Fibroblast of the aortic adventitia (primary cell): ENCODE results near the gene CYP4A22. TPM values are rescaled to one million over a fixed set of nuclear protein-coding genes. Genes with fewer than 3 reads are reported as not detected.
A peak's percentile ranks its signal among the peaks of the same experiment; 100 is the strongest.
"Not testable (repeated sequence)": the region's sequence is repeated elsewhere in the genome, so short reads cannot be mapped to it uniquely, and the experiment has no call there.

Experiments used
- DNase-seq: peaks from one replicate; pipeline ENCODE4 v3.0.0-alpha.2; 2010; ENCODE audit warnings: low read depth
- H3K4me3 ChIP-seq: 2 replicates; pipeline ENCODE4 v1.5.1; 2011; ENCODE audit warnings: low read depth, mild to moderate bottlenecking, control low read depth, low read length, moderate library complexity
- total RNA-seq: library from RNA; depleted of rRNA; stranded (reverse); fragments of >200 nt; gene quantifications from 2 replicates; pipeline ENCODE4 v1.2.3, GENCODE V29; 2012; ENCODE audit warnings: low replicate concordance
- TF ChIP-seq, protein P1 (sequence below): IDR thresholded peaks from 2 replicates; pipeline ENCODE4 v1.5.1; 2011; ENCODE audit warnings: mild to moderate bottlenecking, low read length, control low read depth, inconsistent platforms; ENCODE audit not compliant: insufficient read depth

Gene CYP4A22
- total RNA-seq, 1 donor = not detected

DNA sequence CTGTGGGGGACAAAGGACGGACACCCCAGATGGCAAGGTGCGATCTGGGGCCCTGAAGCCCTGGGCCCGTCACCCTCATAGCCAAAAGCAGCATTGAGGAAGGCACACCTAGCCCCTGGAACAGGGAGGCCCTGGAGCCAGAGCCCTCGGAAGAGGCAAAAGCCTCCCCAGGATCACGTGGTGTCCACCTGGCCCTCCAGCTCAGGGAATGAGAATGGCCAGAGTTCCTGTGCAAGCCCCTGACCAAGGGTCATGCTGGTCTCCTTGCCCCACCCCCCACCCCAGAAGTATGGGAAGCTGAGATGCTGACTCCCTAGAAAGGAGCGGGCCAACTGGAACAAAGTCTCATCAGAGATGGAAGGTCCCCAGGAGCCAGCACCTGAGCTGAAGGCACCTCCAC lies 53.6 kb downstream of the CYP4A22 start:
- no peak overlapping the region for H3K4me3 ChIP-seq
- TF ChIP-seq, protein P1, sequence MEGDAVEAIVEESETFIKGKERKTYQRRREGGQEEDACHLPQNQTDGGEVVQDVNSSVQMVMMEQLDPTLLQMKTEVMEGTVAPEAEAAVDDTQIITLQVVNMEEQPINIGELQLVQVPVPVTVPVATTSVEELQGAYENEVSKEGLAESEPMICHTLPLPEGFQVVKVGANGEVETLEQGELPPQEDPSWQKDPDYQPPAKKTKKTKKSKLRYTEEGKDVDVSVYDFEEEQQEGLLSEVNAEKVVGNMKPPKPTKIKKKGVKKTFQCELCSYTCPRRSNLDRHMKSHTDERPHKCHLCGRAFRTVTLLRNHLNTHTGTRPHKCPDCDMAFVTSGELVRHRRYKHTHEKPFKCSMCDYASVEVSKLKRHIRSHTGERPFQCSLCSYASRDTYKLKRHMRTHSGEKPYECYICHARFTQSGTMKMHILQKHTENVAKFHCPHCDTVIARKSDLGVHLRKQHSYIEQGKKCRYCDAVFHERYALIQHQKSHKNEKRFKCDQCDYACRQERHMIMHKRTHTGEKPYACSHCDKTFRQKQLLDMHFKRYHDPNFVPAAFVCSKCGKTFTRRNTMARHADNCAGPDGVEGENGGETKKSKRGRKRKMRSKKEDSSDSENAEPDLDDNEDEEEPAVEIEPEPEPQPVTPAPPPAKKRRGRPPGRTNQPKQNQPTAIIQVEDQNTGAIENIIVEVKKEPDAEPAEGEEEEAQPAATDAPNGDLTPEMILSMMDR = no peak
- no peak for DNase-seq

DNA sequence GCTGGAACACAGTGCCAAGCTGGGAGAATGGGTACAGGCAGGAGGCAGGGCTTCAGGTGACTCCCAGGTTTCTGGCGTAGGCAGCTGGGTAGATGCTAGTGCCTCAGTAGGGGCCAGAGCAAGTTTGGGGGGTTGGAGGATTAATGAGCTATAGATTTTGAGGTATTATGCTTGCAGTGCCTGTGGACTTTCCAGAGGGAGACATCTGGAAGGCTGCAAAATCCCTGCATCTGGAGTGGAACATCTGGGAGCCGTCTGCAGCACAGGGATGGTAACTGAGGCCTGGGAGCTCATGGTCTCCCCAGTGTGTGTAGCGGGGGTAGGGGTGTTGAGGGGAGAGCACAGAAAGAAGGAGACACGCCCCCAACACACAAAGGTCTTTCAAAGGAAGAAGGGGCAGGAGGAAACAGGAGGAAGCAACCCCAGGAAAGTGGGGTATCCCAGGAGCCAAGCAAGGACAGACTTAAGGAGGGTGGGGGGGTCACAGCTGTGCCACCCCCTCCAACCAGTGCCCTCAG lies 54.8 kb downstream of the CYP4A22 start:
- TF ChIP-seq, protein P1 = no peak
- H3K4me3 ChIP-seq = no peak overlapping the region
- no peak for DNase-seq

DNA sequence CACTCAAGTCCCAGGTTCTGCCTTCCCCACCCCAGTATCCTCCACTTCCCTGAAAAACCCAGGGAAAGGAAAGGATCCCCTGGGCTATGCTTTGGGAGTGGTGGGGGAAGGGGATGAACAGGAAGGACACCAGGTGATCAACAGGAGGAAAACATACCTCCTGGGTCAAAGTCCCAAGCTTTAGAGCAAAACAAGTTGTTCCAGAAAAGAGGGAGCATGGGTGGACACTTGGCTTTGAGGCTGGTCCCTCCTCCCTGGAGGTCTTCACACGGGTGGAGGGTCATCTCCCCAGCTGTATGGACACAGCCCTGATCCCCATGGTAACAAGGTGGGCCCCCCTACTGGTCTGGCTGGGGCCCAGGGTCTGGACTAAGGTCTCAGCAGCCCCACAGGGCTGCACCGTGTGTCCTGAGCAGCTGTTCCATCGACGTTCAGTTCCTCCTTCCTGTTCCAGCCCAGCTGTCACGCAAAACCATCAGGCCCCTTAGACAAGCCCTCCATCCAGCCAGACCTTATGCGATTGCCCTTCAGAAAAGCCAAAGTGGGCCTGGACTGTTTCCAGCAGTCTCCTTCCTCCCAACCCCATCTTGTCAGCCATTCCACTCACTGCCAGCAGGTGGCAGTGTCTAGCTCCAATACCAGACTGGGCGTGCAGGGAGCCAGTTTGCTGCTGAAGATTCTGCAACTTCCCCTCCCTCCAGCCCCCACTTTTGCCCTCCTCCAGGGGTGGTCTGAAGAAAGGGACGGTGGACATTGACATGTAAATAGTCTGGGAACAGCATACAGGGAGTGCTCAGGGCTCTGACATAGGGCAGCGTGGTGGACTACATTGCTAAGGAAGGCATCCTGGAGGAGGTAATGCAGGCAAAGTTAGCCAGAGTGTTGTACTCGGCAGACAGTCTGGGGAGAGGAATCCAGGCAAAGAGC lies 55.5 kb downstream of the CYP4A22 start:
- TF ChIP-seq, protein P1 = peak; percentile 98
- H3K4me3 ChIP-seq = no peak overlapping the region
- DNase-seq = peak; percentile 68

DNA sequence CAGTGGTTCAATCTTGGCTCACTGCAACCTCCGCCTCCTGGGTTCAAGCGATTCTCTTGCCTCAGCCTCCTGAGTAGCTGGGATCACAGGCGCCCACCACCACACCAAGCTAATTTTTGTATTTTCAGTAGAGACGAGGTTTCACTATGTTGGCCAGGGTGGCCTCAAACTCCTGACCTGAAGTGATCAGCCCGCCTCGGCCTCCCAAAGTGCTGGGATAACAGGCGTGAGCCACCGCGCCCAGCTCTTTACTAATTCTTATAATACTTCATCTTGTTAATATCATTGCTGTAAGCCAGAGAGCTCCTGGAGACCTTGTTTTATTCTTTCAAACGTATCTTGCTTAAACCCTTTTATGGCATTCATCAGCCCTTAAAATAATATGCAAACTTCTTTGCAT lies 56.3 kb downstream of the CYP4A22 start:
- H3K4me3 ChIP-seq, DNase-seq: not testable (repeated sequence)

DNA sequence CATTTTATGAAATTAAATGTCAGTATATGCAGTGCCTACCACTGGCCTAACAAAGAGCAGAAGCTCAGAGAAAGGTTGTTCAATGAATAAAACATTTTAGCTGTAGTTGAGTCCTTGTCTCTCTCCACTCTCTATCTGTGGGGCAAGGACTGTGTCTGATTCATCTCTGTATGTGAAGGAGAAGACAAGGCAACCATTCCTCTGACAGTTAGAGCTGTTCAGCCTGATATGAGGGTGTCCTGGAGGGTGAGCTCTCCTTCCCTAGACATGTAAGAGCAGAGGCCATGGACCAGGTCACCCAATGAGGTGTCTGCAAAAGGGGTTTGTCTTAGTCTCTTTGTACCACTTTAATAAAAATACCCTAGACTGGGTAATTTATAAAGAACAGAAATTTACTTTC lies 57.1 kb downstream of the CYP4A22 start:
- DNase-seq = no peak
- TF ChIP-seq, protein P1 = no peak
- H3K4me3 ChIP-seq = no peak overlapping the region

DNA sequence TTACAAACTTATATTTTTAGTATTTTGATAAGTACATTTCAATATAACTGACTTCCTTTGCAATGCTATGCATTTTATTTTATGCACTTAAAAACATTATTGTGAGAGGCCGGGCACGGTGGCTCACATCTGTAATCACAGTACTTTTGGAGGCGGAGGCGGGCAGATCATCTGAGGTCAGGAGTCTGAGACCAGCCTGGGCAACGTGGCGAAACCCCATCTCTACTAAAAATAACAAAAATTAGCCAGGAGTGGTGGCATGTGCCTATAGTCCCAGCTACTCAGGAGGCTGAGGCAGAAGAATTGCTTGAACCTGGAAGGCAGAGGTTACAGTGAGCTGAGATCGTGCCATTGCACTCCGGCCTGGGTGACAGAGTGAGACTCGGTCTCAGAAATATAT lies 58.7 kb downstream of the CYP4A22 start:
- not testable (repeated sequence) for H3K4me3 ChIP-seq, DNase-seq

DNA sequence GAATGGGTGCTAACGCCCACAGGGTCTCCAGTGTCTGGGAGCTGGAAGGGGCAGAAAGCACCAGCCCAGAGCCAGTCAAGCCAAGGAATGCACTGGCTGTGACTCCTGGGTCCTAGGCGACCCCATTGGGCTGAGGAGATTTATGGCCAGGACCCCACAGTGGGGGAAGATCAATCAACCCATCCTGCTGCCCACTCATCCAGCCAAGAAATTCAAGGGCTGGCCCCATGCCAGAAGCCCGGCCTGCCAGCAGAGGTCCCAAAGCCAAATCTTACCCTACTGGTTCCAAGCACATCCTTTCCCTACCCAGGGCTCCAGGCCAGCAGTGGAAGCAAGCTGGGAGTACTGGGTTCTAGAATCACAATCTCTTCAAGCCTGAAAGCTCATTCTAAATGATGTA lies 59.4 kb downstream of the CYP4A22 start:
- no peak for DNase-seq
- no peak overlapping the region for H3K4me3 ChIP-seq
- TF ChIP-seq, protein P1 = no peak

DNA sequence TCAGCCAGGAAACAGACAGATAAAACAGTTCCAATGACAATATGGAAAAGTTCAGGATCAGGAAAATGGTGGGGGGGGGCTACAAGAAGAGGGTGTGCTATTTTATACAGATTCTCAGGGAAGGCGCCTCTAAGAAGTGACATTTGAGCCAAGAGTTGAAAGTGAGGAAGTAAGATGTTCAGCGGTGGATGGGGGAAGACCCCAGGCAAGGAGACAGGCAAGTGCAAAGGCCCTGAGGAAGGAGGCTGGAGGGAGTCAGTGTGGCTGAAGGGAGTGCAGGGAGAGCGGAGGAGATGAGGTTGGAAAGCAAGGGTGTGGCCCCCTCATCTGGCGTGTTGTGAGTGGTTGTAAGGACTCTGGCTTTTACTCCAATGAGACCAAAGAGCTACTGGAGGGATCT lies 61.0 kb downstream of the CYP4A22 start:
- DNase-seq = no peak
- TF ChIP-seq, protein P1 = no peak

More for the DNA sequence above, 61.0 kb downstream of the CYP4A22 start:
- no peak overlapping the region for H3K4me3 ChIP-seq
